OCI-LY1 (cell line): ENCODE measurements around the gene RAD51B.

Experiments used
- CTCF ChIP-seq: fragments of 200-600 bp; sonication (generic), shearing (Covaris generic); IDR thresholded peaks from 2 replicates; pipeline ENCODE4 v1.5.1; 2017; ENCODE audit warnings: mild to moderate bottlenecking, antibody characterized with exemption, low read length, moderate library complexity, mixed read lengths
- EZH2 ChIP-seq: fragments of 200-600 bp; sonication (generic), shearing (Covaris generic); IDR thresholded peaks from 2 replicates; pipeline ENCODE4 v1.8.0; 2017; ENCODE audit warnings: borderline replicate concordance, mixed run types, mild to moderate bottlenecking, antibody characterized with exemption, low read length, moderate library complexity, mixed read lengths

GRCh38 chr14:67881225-67881624 lies 61.6 kb downstream of the RAD51B start:
- TF ChIP-seq CTCF = no peak
- no peak for TF ChIP-seq EZH2
